Ramos (cell line): Measurements from ENCODE around the gene ZSCAN12.
"Not testable (repeated sequence)": the region's sequence is repeated elsewhere in the genome, so short reads cannot be mapped to it uniquely, and the experiment has no call there.

ENCODE experiments used
- in situ Hi-C: fragments of 300-500 bp; cut with MboI; formaldehyde crosslinking; loops from one replicate; pipeline ENCODE4 v1.14.3; 2022; ENCODE audit warnings: low sequenced_read_pairs; ENCODE audit not compliant: unreplicated experiment

Gene ZSCAN12

GRCh38 chr6:28399350-28400121, at the start of gene ZSCAN12:
TSS of gene ZSCAN12 (minus strand) at chr6:28399747. CDS start at chr6:28398405, 1,342 bp downstream.
- in situ Hi-C loops = loop anchor here (5.0 kb wide), 1 partner anchor 42 kb away; no protein-coding TSS in a partner anchor

DNA sequence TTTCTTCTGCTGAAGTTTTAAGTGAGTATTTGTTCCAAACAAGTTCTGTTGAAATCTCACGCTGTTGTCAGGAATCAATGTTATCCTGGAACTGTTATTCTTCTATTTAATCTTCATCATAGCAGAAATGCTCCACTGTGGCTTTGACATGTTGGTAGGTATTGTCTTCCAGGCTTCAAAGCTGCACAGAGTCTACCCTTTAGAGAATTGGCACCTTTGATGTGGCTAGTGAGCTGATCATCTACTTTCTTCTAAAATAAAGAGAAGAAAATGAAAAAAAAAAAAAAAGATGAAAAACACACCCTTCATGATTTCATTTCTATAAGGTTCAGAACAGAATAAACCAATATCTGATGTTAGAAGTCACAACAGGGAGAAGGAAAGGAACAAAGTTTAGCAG, 49.5 kb upstream of the ZSCAN12 start:
- in situ Hi-C loops = no loop called here

DNA sequence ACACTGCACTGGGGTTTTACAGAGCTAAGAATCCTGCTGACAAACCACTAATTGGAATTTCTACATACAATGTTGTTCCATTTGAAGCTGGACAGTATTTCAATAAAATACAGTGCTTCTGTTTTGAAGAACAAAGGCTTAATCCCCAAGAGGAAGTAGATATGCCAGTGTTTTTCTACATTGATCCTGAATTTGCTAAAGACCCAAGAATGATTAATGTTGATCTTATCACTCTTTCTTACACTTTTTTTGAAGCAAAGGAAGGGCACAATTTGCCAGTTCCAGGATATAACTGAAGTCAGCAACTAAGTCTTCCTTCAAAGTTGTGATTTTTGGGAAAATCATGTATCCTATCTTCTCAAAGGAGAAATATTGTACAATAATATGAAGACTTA, 48.0 kb upstream of the ZSCAN12 start:
- in situ Hi-C loops = not testable (repeated sequence)

- in situ Hi-C loops = no loop called here
These were observed 47.4 kb upstream of the ZSCAN12 start for GRCh38 chr6:28446818-28447511.

DNA sequence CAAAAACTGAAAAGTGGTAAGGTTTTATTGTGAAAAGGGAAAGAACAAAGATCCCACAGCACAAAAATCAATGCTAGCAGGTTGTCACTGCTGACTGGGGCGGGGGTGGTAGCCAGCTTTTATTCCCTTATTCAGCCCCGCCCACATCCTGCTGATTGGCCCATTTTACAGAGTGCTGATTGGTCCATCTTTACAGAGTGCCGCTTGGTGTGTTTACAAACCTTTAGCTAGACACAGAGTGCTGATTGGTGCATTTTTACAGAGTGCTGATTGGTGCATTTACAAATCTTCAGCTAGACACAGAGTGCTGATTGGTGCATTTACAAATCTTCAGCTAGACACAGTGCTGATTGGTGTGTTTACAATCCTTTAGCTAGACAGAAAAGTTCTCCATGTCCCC, 45.2 kb upstream of the ZSCAN12 start:
- in situ Hi-C loops = not testable (repeated sequence)

DNA sequence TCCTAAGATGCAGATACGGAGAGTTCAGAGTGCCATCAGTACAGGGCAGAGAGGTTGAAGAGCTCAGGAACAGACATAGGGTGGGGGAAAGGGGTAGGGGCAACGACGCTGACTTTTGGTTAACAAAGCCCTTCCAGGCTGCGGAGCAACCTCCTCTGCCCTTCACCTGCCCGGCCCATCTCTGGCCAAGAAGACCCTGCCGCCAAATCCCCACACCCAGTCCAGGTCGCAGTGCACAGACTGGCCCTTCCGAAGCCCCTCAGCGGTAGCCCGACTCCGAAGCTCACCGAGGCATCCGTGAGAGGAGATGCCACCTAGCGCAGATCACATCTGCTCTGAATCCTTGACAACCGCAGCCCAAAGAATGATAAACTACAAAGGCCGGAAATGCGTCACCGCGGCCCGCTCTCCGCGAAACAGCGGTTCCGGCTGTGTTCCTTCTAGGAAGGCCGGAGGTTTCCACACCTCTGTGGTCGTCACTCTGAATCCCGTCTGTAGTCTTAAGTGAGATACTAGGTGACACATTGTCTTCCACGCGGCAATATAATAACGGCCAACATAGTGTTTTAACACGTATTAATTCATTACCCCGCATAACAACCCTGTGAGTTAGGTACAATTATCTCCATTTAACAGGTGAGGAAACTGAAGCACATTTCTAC, 43.7 kb upstream of the ZSCAN12 start, which contains the start of gene ZSCAN23:
Gene ZSCAN23, minus strand, starts transcription at position 380 of the 662 bp plus-strand sequence. CDS start 7,225 bp downstream, outside the sequence.
- in situ Hi-C loops = no loop called here

GRCh38 chr6:28442586-28442985, 43.0 kb upstream of the ZSCAN12 start:
- in situ Hi-C loops = no loop called here

GRCh38 chr6:28436404-28436803, 36.9 kb upstream of the ZSCAN12 start:
- in situ Hi-C loops = no loop called here

GRCh38 chr6:28433119-28433518, 33.6 kb upstream of the ZSCAN12 start:
- in situ Hi-C loops = no loop called here

DNA sequence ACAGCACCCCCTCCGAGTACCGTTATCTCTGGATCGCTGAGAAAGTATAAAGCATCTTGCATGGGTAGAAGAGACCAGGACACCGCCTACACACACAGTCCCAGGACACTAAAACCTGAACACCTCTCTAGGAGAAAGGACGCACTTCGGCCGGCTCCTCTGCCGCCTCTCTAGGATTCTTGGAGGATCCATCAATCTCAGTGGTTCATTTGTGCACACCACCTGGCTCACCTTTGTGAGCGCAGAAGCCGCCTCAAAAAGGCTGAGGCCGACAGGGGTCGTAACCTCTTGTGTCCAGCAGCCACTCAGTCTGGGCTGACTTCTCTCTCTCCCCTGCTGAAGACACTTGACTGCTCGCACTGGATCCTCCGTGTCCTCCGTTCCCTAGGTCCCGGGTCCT, 30.2 kb upstream of the ZSCAN12 start:
- in situ Hi-C loops = no loop called here

GRCh38 chr6:28425944-28426541, 26.5 kb upstream of the ZSCAN12 start:
- in situ Hi-C loops = no loop called here

DNA sequence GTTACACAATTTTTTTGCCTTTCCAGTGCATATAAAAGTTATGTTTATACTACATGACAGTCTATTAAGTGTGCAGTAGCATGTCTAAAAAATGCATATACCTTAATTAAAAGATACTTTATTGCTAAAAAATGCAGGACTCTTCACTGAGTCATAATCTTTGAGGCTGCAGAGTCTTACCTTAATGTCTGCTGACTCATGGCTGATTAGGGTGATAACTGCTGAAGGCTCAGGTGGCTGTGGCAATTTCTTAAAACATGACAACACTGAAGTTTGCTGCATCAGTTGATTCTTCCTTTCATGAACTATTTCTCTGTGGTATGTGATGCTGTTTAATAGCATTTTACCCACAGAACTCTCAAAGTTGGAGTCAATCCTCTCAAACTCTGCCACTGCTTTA, 24.6 kb upstream of the ZSCAN12 start:
- in situ Hi-C loops = no loop called here

DNA sequence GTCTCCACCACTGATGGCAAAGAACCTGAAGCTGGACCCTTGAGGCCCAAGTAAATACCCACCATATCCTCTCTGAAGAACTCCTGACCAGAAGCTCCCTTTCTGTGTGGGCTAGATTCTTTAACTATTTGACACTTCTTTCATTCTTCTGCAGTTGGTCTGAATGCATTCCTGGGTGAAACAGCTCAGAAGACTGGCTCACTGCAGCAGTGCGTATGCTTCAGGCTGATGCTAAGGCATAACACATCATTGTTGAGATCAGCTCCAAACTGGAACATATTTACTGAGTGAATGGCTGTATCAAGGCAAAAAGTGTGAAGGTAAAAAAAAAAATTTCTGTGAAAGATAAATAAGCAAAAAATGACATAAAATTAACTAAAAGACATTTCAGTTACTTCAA, 24.0 kb upstream of the ZSCAN12 start:
- in situ Hi-C loops = no loop called here

- in situ Hi-C loops = no loop called here
These were observed 14.1 kb upstream of the ZSCAN12 start for GRCh38 chr6:28413681-28414080.

DNA sequence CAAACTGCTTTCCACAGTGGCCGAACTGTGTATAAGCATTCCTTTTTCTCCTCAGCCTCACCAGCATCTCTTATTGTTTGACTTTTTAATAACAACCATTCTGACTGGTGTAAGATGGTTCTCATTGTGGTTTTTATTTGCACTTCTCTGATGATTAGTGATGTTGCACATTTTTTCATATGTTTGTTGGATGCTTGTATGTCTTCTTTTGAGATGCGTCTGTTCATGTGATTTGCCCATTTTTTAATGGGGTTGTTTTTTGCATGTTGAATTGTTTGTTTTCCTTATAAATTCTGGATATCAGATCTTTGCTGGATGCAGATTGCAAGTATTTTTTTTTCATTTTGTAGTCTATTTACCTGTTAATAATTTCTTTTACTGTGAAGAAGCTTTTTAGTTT, 11.2 kb upstream of the ZSCAN12 start:
- in situ Hi-C loops = no loop called here

DNA sequence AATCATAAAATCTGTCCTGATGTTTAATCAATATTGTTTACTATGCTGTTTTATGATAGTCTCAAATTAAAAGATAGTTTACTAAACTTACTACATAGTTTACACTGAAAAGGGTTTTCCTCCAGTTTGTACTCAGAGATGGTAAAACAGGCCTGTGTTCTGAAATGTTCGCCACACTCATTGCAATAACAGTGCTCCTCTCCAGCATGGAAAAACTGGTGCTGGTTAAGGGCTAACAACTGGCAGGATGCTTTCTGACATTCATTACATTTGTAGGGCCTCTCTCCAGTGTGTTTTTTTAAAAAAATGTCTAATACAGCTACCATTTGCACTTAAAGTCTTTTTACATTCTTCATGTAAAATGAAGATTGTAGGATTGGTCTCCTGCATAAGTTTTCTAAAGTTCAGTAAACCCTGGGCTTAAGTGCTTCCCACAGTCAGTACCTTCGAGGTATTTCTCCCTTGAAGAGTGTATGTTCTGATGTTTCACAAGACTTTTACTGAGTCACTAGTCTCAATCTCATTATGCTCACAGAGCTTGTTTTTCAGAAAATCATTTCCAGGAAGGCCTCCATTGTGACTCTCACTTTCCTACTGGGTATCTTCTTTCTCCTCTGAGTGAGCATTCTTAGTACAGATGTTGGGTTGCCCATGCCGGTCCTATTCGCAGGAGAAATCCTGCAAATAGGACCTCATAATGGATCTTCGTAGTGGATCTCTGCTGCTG, 8.7 kb upstream of the ZSCAN12 start:
- in situ Hi-C loops = no loop called here

GRCh38 chr6:28407401-28407800, 7.9 kb upstream of the ZSCAN12 start:
- in situ Hi-C loops = no loop called here

GRCh38 chr6:28403923-28404322, 4.4 kb upstream of the ZSCAN12 start:
- in situ Hi-C loops = not testable (repeated sequence)

DNA sequence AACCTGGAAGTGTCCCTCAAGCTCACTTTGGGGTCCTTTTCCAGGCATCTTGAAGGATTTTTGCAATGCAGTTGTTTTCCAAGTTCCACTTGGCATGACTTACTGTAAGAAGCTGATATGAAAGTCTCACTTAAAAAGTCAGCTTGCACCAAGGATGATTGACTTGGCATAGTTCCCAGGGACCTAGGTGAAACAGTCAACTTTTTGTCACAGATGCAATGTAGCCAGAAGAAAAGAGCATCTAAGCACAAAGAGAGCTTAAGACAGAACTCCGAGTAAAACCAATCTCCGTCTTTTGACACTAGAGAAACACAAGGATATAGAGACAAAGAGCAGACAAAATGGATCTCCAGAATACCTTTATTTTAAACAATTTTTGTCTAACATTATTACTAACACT, 2.6 kb upstream of the ZSCAN12 start:
- in situ Hi-C loops = no loop called here

DNA sequence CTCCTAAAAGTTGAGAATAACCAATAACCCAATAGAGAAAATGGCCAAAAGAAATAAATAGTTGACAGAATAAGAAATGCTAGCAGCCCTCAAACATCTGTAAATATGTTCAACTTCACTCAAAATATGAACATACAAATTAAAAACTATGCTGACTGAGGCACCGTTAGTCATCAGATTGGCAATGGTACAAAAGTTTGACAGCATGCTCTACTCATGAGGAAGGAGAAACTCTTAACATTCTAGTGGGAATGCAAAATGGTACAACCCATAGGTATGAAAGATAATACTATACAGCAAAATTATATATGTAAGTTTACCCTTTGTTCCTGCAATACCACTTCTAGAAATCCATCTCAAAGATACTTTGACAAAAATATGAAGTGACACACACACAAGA, 1.6 kb upstream of the ZSCAN12 start:
- in situ Hi-C loops = no loop called here
